Stimulated activated CD4-positive, alpha-beta T cell treated with anti-CD3 and anti-CD28 coated beads, Interleukin-2, amount 100 ng/mL, for 4 hours (primary cell): Measurements from ENCODE around the gene LONRF2.

Source experiments
- DNase-seq: peaks from one replicate; pipeline ENCODE4 v3.0.0-alpha.2; 2020; ENCODE audit warnings: low read depth

LONRF2 gene

DNA sequence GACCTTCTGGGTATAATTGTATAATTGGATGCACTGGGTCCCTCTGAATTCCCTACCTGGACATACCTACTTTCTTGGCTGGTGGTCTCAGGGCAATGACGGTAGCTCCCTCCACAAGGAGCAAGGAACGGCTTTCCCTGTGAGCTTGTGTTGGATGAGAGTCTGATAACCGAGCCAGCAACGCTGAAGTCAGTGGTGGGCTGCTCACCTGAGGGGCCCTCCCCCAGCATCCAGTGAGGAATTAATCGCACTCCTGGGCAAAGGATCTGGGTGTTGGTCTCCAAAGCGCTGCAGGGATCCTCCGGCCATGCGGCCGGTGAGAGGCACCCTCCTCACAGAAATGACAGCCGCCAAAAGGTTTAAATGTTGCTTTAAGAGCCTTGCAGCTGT, 47.1 kb downstream of the LONRF2 start:
- DNase-seq = no peak

- no peak for DNase-seq
Observed at GRCh38 chr2:100274566-100275199, 47.6 kb downstream of the LONRF2 start.

GRCh38 chr2:100274076-100274475, 48.2 kb downstream of the LONRF2 start:
- DNase-seq = no peak

DNA sequence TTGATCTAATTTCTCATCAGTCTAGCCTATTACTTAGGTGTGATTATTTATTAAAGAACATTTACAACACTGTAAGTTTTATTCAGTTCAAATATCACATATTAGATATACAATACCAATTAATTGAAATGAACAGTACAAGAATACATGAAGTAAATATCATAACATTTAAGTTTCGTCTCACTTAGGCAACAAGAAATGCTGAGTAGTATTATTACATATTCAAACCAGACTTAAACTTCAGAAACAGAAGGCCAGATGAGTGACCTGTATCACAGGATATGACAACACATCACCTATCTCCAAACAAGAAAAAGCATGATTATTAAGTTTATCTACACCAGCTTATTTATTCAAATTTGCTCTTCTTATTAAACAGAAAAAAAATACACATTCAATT, 48.9 kb downstream of the LONRF2 start:
- no peak for DNase-seq

- DNase-seq = no peak
Observed at GRCh38 chr2:100272841-100273329, 49.4 kb downstream of the LONRF2 start.

GRCh38 chr2:100271210-100271609, 51.1 kb downstream of the LONRF2 start:
- no peak for DNase-seq

GRCh38 chr2:100270381-100271146, 51.7 kb downstream of the LONRF2 start:
- no peak for DNase-seq

DNA sequence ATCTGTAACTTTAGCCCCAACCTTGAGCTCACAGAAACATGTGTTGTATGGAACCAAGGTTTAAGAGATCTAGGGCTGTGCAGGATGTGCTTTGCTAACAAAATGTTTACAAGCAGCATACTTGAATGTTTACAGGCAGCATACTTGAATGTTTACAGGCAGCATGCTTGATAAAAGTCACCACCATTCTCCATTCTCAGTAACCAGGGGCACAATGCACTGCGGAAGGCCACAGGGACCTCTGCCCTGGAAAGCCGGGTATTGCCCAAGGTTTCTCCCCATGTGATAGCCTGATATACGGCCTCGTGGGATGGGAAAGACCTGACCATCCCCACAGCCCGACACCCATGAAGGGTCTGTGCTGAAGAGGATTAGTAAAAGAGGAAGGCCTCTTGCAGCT, 52.4 kb downstream of the LONRF2 start:
- no peak for DNase-seq

- DNase-seq = no peak
Observed at GRCh38 chr2:100268986-100269385, 53.3 kb downstream of the LONRF2 start.

DNA sequence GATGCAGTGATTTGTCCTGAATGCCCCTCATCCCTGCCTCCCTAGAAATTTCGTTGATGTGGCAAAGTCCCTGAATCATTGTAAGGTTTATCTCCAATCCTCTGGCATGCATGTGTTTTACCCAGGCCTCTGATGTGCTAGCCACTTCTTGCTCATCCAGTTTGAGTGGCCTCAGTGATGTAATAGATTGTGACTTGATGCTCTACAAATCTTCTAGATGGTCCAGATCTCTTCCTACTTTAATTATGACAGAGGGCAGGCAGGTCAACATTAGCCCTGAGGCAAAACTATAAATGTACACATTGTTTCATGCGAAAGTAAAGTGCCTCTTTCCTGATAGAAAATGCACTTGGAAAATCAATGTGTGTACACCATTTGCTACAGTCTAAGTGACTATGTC, 54.5 kb downstream of the LONRF2 start:
- no peak for DNase-seq

GRCh38 chr2:100266126-100266525, 56.2 kb downstream of the LONRF2 start:
- no peak for DNase-seq

- no peak for DNase-seq
Observed at GRCh38 chr2:100265226-100265625, 57.1 kb downstream of the LONRF2 start.

- DNase-seq = no peak
Observed at GRCh38 chr2:100264651-100265050, 57.6 kb downstream of the LONRF2 start.

- no peak for DNase-seq
Observed at GRCh38 chr2:100264121-100264520, 58.2 kb downstream of the LONRF2 start.

DNA sequence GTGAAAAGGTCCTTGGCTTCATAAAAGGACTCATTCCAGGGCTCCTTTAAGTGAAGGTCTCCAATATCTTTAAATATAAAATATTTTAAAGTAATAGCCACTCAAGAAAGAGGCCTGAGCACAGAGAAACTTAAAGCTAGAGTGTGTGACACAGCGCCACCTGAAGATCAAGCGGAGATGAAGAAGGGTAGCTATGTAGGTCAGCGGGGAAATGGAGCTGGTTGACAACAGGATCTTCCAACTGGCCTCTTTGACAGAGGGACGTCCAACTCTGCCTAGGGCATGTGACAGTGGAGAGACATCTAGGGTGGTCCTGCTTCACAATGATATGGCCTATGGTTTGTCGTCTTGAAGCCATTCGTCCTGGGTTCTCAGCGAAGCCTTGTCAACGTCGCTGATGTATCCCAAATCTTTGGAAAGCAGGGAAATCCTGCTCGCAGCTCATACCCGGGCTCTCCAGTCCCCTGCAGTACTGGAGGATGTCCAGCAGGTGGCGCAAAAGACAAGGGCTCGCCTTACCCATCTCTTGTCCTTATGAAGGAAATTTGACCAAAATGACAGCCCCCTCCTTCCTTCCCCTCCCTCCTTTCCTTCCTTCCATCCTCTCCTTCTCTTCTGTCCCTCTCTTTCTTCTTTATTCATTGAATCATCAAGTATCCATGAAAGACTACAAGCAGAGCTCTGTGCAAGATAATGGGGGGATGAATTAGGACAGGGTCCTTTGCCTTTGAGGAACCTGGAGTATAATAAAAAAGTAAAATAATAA, 59.6 kb downstream of the LONRF2 start:
- peak; percentile 32 for DNase-seq

DNA sequence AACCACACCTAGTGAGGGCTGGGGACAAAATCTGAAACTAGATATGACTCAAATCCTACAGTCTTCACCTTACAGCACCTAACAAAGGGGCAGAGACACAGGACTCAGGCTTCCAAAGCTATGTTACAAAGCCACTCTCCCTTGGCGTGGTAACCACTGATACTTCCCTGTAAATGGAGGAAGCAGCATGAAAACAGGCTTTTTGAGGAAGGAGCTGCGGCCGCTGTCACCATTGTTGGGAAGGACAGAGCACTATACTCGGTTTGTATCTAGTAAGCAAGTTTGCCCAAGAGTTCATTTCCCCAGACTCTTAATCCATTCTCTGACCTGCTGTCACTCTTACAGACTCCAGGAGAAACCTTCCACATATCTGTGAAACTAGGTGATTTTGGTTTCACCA, 60.3 kb downstream of the LONRF2 start:
- no peak for DNase-seq

GRCh38 chr2:100260712-100261620, 61.3 kb downstream of the LONRF2 start:
- no peak for DNase-seq

GRCh38 chr2:100259106-100259505, 63.2 kb downstream of the LONRF2 start:
- DNase-seq = no peak

DNA sequence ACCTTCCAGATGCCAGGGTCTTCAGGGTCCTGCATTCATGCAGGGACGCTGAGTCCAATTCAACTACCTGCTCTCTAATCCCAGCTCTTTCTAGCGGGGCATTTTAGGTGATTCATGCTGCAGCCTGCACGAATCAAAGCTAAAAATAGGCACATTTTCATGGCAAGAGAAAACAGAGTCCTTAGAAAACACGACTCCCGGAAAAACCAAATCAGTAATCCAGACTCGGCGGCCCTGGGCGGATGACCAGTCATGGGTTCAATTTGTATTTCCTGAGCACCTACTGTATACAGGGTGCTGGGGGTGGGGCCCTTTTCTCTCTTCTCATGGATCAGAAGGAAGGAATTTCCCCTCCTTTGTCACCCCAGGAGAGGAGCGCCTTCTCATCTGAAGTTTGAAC, 64.4 kb downstream of the LONRF2 start:
- DNase-seq = no peak

DNA sequence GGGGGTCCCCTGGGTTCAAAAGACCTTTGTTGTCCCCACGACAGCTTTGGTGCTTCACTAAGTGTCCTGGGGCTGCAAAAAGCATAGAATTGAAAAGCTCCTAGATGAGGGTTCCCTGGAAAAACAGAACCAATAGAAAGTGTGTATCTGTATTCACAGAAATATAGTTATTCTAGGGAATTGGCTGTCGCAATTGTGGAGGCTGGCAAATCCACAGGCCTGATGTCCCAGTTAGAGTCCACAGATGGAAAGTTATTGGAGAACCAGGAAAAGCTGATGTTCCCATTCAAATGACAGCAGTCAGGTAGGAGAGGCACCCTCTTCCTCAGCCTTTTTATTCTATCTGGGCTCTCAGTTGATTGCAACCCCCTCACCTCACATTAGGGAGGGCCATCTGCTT, 65.5 kb downstream of the LONRF2 start:
- DNase-seq = no peak

DNA sequence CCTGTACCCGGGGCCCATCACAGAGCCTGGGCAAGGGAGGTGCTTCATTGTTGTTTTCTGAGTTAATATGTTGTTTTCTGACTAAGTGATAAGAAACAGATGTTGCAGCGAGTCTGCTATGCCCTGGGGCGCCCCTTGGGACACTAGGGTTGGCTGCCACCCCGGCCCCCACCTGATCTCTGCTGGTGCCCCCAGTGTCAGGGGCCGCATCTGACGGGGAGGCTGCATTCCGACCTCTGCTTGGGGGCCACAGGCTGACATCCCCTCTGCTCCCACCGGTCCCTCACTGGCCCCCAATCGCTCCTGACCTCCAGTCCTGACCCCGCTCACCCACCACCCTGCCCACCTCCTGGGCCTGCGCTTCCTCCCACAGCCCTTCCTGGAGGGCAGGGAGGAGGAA, 65.9 kb downstream of the LONRF2 start:
- DNase-seq = no peak

GRCh38 chr2:100254646-100255210, 67.6 kb downstream of the LONRF2 start:
- no peak for DNase-seq
